ENCODE data around the gene P2RX1.

GRCh38 chr17:3885970-3886369 lies 30.3 kb downstream of the P2RX1 start:
- TF ChIP-seq POLR2AphosphoS5 (IDR thresholded peaks at IDR 0.05) (no peak), CTCF (IDR thresholded peaks at IDR 0.05) (no peak)
